ENCODE results near the gene GSTT2.

GSTT2 gene

DNA sequence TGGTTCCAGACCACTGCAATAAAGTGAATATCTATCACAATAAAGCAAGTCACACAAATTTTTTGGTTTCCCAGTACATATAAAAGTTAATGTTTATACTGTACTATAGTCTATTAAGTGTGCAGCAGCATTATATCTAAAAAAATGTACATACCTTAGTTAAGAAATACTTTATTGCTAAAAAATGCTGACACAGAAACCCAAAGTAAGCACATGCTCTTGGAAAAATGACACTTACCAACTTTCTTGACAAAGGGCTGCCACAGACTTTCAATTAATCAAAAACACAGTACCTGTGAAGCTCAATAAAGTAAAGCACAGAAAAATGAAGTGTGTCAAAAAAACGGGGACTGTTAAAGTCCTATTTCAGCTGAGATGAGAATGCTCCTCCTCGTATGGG lies 48.1 kb downstream of the GSTT2 start:
- Histone ChIP-seq H3K79me2 (ENCODE audit: control insufficient read depth, insufficient read depth, low read length, unreplicated experiment) (peaks cover 55% of the 10 kb centered on the region), H3K4me3 (ENCODE audit: low read depth, low read length) (no peak overlapping the region), H3K36me3 (ENCODE audit: insufficient read depth, low read length) (no peaks in the 10 kb centered on the region), H3K4me1 (ENCODE audit: control insufficient read depth, insufficient read depth, low read length, unreplicated experiment) (no peaks in the 10 kb centered on the region), H2AFZ (ENCODE audit: low read length, unreplicated experiment) (no peak overlapping the region), H3K27ac (ENCODE audit: low read depth, low read length) (no peak overlapping the region), H3K27me3 (ENCODE audit: insufficient read depth, low read length) (no peaks in the 10 kb centered on the region)

DNA sequence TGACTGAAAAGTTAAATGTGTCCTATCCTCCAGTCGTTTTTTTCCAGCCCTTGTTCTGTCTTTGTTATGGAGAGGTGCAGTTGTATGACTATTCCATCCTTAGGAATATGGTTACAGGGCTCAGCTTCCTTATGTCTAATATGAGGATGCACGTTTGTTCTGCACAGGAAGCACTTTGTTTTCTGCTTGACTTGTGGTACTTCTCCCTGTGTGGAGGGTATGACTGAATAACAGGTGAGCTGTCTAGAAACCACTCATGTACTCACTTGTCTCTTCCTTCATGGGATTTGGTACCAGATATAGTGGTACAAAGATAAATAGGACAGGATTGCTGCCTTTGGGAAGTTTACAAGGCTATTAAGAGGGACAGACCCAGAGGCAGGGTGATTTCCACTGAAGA lies 48.6 kb downstream of the GSTT2 start:
- Histone ChIP-seq H2AFZ (ENCODE audit: low read length, unreplicated experiment) (no peak overlapping the region), H3K4me1 (ENCODE audit: control insufficient read depth, insufficient read depth, low read length, unreplicated experiment) (no peaks in the 10 kb centered on the region)

GRCh38 chr22:24029304-24029703 lies 49.4 kb downstream of the GSTT2 start:
- H3K4me1 ChIP-seq (ENCODE audit: control insufficient read depth, insufficient read depth, low read length, unreplicated experiment): no peaks in the 10 kb centered on the region
- H2AFZ ChIP-seq (ENCODE audit: low read length, unreplicated experiment): no peak overlapping the region
- H3K27me3 ChIP-seq (ENCODE audit: insufficient read depth, low read length): no peaks in the 10 kb centered on the region
- peaks cover 48% of the 10 kb centered on the region for H3K79me2 ChIP-seq (ENCODE audit: control insufficient read depth, insufficient read depth, low read length, unreplicated experiment)
- no peaks in the 10 kb centered on the region for H3K36me3 ChIP-seq (ENCODE audit: insufficient read depth, low read length)
- H3K27ac ChIP-seq (ENCODE audit: low read depth, low read length): no peak overlapping the region
- no peak overlapping the region for H3K4me3 ChIP-seq (ENCODE audit: low read depth, low read length)

More for the DNA sequence above, 48.6 kb downstream of the GSTT2 start:
- Histone ChIP-seq H3K27ac (ENCODE audit: low read depth, low read length) (no peak overlapping the region), H3K4me3 (ENCODE audit: low read depth, low read length) (no peak overlapping the region), H3K27me3 (ENCODE audit: insufficient read depth, low read length) (no peaks in the 10 kb centered on the region), H3K79me2 (ENCODE audit: control insufficient read depth, insufficient read depth, low read length, unreplicated experiment) (peaks cover 49% of the 10 kb centered on the region), H3K36me3 (ENCODE audit: insufficient read depth, low read length) (no peaks in the 10 kb centered on the region)

DNA sequence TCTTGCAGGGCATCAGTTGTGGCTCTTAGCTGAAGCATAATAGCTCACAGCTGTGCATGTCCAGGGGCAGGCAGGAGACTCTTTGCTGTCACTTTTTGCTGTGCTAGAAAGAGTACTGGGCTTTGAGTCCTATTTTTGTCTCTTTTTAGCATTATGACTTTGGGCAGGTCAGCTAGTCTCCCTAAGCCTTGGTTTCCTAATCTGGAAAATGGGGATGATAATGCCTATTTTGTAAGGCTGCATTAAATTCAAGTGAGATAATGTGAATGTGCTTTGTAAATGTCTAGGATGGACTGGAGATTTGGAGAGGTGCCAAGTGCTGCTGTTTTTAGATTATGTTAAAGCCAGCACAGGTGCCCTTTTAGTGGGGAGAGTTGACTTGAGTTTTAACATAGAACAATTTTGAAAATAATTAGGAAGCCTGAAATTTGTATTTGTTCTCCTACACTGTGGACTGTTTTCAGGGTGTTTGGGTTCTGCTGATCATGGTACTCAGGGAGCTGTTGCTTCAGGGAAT lies 50.3 kb downstream of the GSTT2 start:
- Histone ChIP-seq H3K36me3 (ENCODE audit: insufficient read depth, low read length) (no peaks in the 10 kb centered on the region), H3K27ac (ENCODE audit: low read depth, low read length) (no peak overlapping the region), H3K79me2 (ENCODE audit: control insufficient read depth, insufficient read depth, low read length, unreplicated experiment) (peaks cover 48% of the 10 kb centered on the region), H3K4me1 (ENCODE audit: control insufficient read depth, insufficient read depth, low read length, unreplicated experiment) (no peaks in the 10 kb centered on the region), H2AFZ (ENCODE audit: low read length, unreplicated experiment) (no peak overlapping the region), H3K4me3 (ENCODE audit: low read depth, low read length) (no peak overlapping the region), H3K27me3 (ENCODE audit: insufficient read depth, low read length) (no peaks in the 10 kb centered on the region)
